GM12878 (cell line): ENCODE data around the gene DUSP12.

ENCODE experiments used
- HDAC6 ChIP-seq: fragments of 200-600 bp; sonication (generic); IDR thresholded peaks from one replicate; pipeline ENCODE4 v1.8.0; 2017; ENCODE audit warnings: antibody characterized with exemption; ENCODE audit not compliant: unreplicated experiment
- POLR2AphosphoS5 ChIP-seq: IDR thresholded peaks from 2 replicates; pipeline ENCODE4 v1.6.1; 2011; ENCODE audit warnings: mild to moderate bottlenecking, low read length, inconsistent platforms
- RBBP5 ChIP-seq: fragments of 200-600 bp; sonication (generic); conservative IDR thresholded peaks from 2 replicates; pipeline ENCODE4 v1.6.1; 2016
- SIN3A ChIP-seq: IDR thresholded peaks from 2 replicates; pipeline ENCODE4 v1.6.1; 2012; ENCODE audit warnings: low read depth, low read length, improper control_type of control experiment
- TF ChIP-seq, protein P1 (sequence below), 3 experiments: IDR thresholded peaks in 2 of 3; conservative IDR thresholded peaks in 1 of 3; 2 replicates each; pipeline ENCODE4 v1.5.1; 2011; ENCODE audit warnings: low read depth in 3 of 3, low read length in 3 of 3, mild to moderate bottlenecking in 3 of 3, control low read depth in 2 of 3, moderate library complexity in 2 of 3, inconsistent platforms in 1 of 3, mixed read lengths in 1 of 3; ENCODE audit not compliant: control insufficient read depth in 2 of 3, insufficient read depth in 1 of 3; ENCODE audit errors: extremely low read depth in 1 of 3

DNA sequence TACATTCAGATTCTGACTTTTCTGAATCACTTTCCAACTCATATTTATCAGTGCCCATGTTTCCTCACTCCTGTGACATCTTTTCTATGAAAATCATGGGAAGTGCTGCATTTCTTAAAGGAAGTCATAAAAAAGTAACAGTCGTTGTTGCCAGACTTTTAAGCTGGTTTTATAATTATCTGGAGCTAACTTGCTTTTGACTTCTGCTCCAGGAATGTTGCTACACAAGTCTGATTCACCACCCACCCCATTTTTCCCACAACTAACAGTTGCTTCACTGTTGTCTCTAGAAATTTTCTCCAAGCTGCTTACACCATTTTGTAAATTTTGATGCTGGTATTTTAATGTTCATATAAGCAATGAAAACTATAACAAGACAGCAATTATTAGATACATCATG is 16.1 kb upstream of the DUSP12 start:
- TF ChIP-seq HDAC6 (no peak), SIN3A (no peak), POLR2AphosphoS5 (no peak), RBBP5 (no peak)
- TF ChIP-seq, protein P1, sequence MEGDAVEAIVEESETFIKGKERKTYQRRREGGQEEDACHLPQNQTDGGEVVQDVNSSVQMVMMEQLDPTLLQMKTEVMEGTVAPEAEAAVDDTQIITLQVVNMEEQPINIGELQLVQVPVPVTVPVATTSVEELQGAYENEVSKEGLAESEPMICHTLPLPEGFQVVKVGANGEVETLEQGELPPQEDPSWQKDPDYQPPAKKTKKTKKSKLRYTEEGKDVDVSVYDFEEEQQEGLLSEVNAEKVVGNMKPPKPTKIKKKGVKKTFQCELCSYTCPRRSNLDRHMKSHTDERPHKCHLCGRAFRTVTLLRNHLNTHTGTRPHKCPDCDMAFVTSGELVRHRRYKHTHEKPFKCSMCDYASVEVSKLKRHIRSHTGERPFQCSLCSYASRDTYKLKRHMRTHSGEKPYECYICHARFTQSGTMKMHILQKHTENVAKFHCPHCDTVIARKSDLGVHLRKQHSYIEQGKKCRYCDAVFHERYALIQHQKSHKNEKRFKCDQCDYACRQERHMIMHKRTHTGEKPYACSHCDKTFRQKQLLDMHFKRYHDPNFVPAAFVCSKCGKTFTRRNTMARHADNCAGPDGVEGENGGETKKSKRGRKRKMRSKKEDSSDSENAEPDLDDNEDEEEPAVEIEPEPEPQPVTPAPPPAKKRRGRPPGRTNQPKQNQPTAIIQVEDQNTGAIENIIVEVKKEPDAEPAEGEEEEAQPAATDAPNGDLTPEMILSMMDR (IDR thresholded peaks at IDR 0.05 in 2 of 3, conservative IDR thresholded peaks at IDR 0.05 in 1 of 3; ENCODE audit: control insufficient read depth in 2 of 3, extremely low read depth in 1 of 3, insufficient read depth in 1 of 3, low read depth in 3 of 3, low read length in 3 of 3), result no peak
